Sigmoid colon (tissue), 7 donors: ENCODE measurements around the gene FRYL. TPM values are rescaled to one million over a fixed set of nuclear protein-coding genes. Genes with fewer than 3 reads are reported as not detected.
"Not testable (repeated sequence)": the region's sequence is repeated elsewhere in the genome, so short reads cannot be mapped to it uniquely, and the experiment has no call there.

Experiments
- DNase-seq: peaks from one replicate; pipeline ENCODE4 v3.0.0-alpha.2; 2019
- H3K27ac ChIP-seq, 4 donors: fragments of 200-600 bp; sonication (generic); one replicate each; pipeline ENCODE4 v1.5.1; 2016 to 2019; ENCODE audit warnings: mild to moderate bottlenecking in 1 of 4
- H3K27me3 ChIP-seq, 3 donors: fragments of 200-600 bp; sonication (generic); one replicate each; pipeline ENCODE4 v1.5.1; 2019; ENCODE audit warnings: mild to moderate bottlenecking in 1 of 3
- H3K36me3 ChIP-seq, 4 donors: fragments of 200-600 bp; sonication (generic); one replicate each; pipeline ENCODE4 v1.5.1; 2016 to 2019
- H3K4me1 ChIP-seq, 4 donors: fragments of 200-600 bp; sonication (generic); one replicate each; pipeline ENCODE4 v1.5.1; 2017 to 2019
- H3K4me3 ChIP-seq, 4 donors: fragments of 200-600 bp; sonication (generic); one replicate each; pipeline ENCODE4 v1.5.1; 2017 to 2019; ENCODE audit warnings: mild to moderate bottlenecking in 2 of 4, moderate library complexity in 1 of 4
- H3K9me3 ChIP-seq, 4 donors: fragments of 200-600 bp in 3 of 4; sonication (generic) in 3 of 4; one replicate each; pipeline versions ENCODE4 v1.5.1 to v1.6.1; 2013 to 2019
- CTCF ChIP-seq, 4 experiments: fragments of 450-650 bp in 3 of 4; fragments of 200-600 bp in 1 of 4; IDR thresholded peaks; one replicate each; pipeline ENCODE4 v1.5.1; 2016 to 2019; ENCODE audit warnings: antibody characterized with exemption in 4 of 4, mild to moderate bottlenecking in 3 of 4, moderate library complexity in 2 of 4
- EP300 ChIP-seq, 4 donors: sonication (generic); formaldehyde crosslinking; IDR thresholded peaks; one replicate each; pipeline ENCODE4 v1.6.1; 2017; ENCODE audit warnings: antibody characterized with exemption in 4 of 4
- POLR2A ChIP-seq, 2 donors: fragments of 450-650 bp; IDR thresholded peaks; one replicate each; pipeline ENCODE4 v1.6.1; 2016; ENCODE audit warnings: antibody characterized with exemption in 2 of 2, mild to moderate bottlenecking in 2 of 2, moderate library complexity in 2 of 2
- POLR2AphosphoS5 ChIP-seq, 4 donors: sonication (generic); formaldehyde crosslinking; IDR thresholded peaks; one replicate each; pipeline ENCODE4 v1.6.1; 2017; ENCODE audit warnings: antibody characterized with exemption in 4 of 4
- WGBS, 2 donors: extraction: QIAGEN DNeasy Blood & Tissue Kit; methylation state at CpG; one replicate each; pipeline ENCODE4 v1.1.7; 2013; 5-methylcytosine and 5-hydroxymethylcytosine counted together
- intact Hi-C: fragments of 100-400 bp; cut with DNase I; formaldehyde crosslinking; loops from one replicate; pipeline ENCODE4 v1.15.1; 2023
- polyA plus RNA-seq, 3 donors: library from polyadenylated mRNA; stranded (reverse); fragments of 200-250 nt; gene quantifications; one replicate each; pipeline ENCODE4 v1.2.3, GENCODE V29; 2013
- total RNA-seq, 4 donors: library from RNA; depleted of rRNA; stranded (reverse); fragments of >200 nt; gene quantifications; one replicate each; pipeline ENCODE4 v1.1.0, GENCODE V29; 2016
- donor health status: healthy with polysubstance abuse.
- donor health status: Bipolar disorder and iron deficiency.
- donor health status: healthy.

The FRYL gene
- total and polyA plus RNA-seq, 7 donors, result 41.4 to 72.4 (median 55.0) TPM

GRCh38 chr4:48742412-48742811 lies 37.7 kb downstream of the FRYL start:
- Histone ChIP-seq H3K4me3 (no peak overlapping the region), H3K36me3 (no peaks in the 10 kb centered on the region), H3K9me3 (no peaks in the 10 kb centered on the region), H3K4me1 (peaks cover 0 to 4% (median 0%) of the 10 kb centered on the region in 4 donors), H3K27ac (no peak overlapping the region), H3K27me3 (no peaks in the 10 kb centered on the region)
- no peak for DNase-seq
- intact Hi-C loops, result no loop called here
- no peak for TF ChIP-seq POLR2AphosphoS5 (IDR thresholded peaks at IDR 0.05)
- TF ChIP-seq EP300 (IDR thresholded peaks at IDR 0.05), result no peak
- no peak for TF ChIP-seq POLR2A (IDR thresholded peaks at IDR 0.05)
- no peak for TF ChIP-seq CTCF (IDR thresholded peaks at IDR 0.05)

- peaks cover 0 to 4% (median 0%) of the 10 kb centered on the region in 4 donors for H3K4me1 ChIP-seq
- intact Hi-C loops, result no loop called here
- TF ChIP-seq EP300 (IDR thresholded peaks at IDR 0.05) (no peak), POLR2A (IDR thresholded peaks at IDR 0.05) (no peak), POLR2AphosphoS5 (IDR thresholded peaks at IDR 0.05) (no peak), CTCF (IDR thresholded peaks at IDR 0.05) (no peak)
- 74 to 79% methylated on average over 3 of the region's 3 CpGs for WGBS, 2 donors
- H3K27ac ChIP-seq, result no peak overlapping the region
- H3K4me3 ChIP-seq, result no peak overlapping the region
- no peak for DNase-seq
- H3K36me3 ChIP-seq, result no peaks in the 10 kb centered on the region
- H3K9me3 ChIP-seq, result no peaks in the 10 kb centered on the region
- H3K27me3 ChIP-seq, result no peaks in the 10 kb centered on the region
Observed at GRCh38 chr4:48739560-48740019, 40.5 kb downstream of the FRYL start.

GRCh38 chr4:48738856-48739255 lies 41.2 kb downstream of the FRYL start:
- DNase-seq, result no peak
- H3K4me3 ChIP-seq, result no peak overlapping the region
- H3K4me1 ChIP-seq, result peaks cover 0 to 4% (median 0%) of the 10 kb centered on the region in 4 donors
- TF ChIP-seq POLR2A (IDR thresholded peaks at IDR 0.05) (no peak), POLR2AphosphoS5 (IDR thresholded peaks at IDR 0.05) (no peak), CTCF (IDR thresholded peaks at IDR 0.05) (no peak), EP300 (IDR thresholded peaks at IDR 0.05) (no peak)
- intact Hi-C loops, result no loop called here
- WGBS, 2 donors, result 96 to 97% methylated on average over 3 of the region's 3 CpGs
- no peak overlapping the region for H3K27ac ChIP-seq
- H3K36me3 ChIP-seq, result no peaks in the 10 kb centered on the region
- no peaks in the 10 kb centered on the region for H3K9me3 ChIP-seq
- H3K27me3 ChIP-seq, result no peaks in the 10 kb centered on the region

- H3K27me3 ChIP-seq, H3K9me3 ChIP-seq, H3K4me3 ChIP-seq, H3K27ac ChIP-seq, DNase-seq, H3K36me3 ChIP-seq, intact Hi-C loops: not testable (repeated sequence)
- WGBS, 2 donors, result 82 to 84% methylated on average over 15 of the region's 15 CpGs
- H3K4me1 ChIP-seq, result peaks cover 0 to 14% (median 3%) of the 10 kb centered on the region in 4 donors
Observed at GRCh38 chr4:48728906-48729496, 51.1 kb downstream of the FRYL start.

- intact Hi-C loops, result no loop called here
- H3K9me3 ChIP-seq, result no peaks in the 10 kb centered on the region
- peaks cover 0 to 21% (median 6%) of the 10 kb centered on the region in 4 donors for H3K4me1 ChIP-seq
- no peaks in the 10 kb centered on the region for H3K27me3 ChIP-seq
- no peak for TF ChIP-seq EP300 (IDR thresholded peaks at IDR 0.05)
- TF ChIP-seq POLR2AphosphoS5 (IDR thresholded peaks at IDR 0.05), result no peak
- TF ChIP-seq CTCF (IDR thresholded peaks at IDR 0.05), result no peak
- TF ChIP-seq POLR2A (IDR thresholded peaks at IDR 0.05), result no peak
- H3K27ac ChIP-seq, result no peak overlapping the region
- no peak overlapping the region for H3K4me3 ChIP-seq
- DNase-seq, result no peak
- H3K36me3 ChIP-seq, result no peaks in the 10 kb centered on the region
- WGBS, 2 donors, result 96 to 97% methylated on average over 2 of the region's 2 CpGs
Observed at GRCh38 chr4:48727666-48728459, 52.2 kb downstream of the FRYL start.
